Mesothelial cell of epicardium (in vitro differentiated cells): ENCODE data around the gene CDH8. TPM values are rescaled to one million over a fixed set of nuclear protein-coding genes. Genes with fewer than 3 reads are reported as not detected.

Experiments
- DNase-seq, 2 experiments: peaks; one replicate each; pipeline ENCODE4 v3.0.0; 2021; ENCODE audit warnings: low spot score in 2 of 2; ENCODE audit not compliant: unreplicated experiment in 2 of 2
- H3K27ac Mint-ChIP-seq: 2 replicates; pipeline ENCODE4 v1.8.0; 2021; ENCODE audit warnings: mixed read lengths
- H3K27me3 Mint-ChIP-seq: 2 replicates; pipeline ENCODE4 v1.8.0; 2021; ENCODE audit warnings: low read depth, mixed read lengths
- H3K36me3 Mint-ChIP-seq: 2 replicates; pipeline ENCODE4 v1.8.0; 2021; ENCODE audit warnings: mixed read lengths
- H3K4me1 Mint-ChIP-seq: 2 replicates; pipeline ENCODE4 v1.8.0; 2021; ENCODE audit warnings: mixed read lengths
- H3K4me3 Mint-ChIP-seq: 2 replicates; pipeline ENCODE4 v1.8.0; 2021; ENCODE audit warnings: mild to moderate bottlenecking, moderate library complexity, mixed read lengths
- H3K9me3 Mint-ChIP-seq: 2 replicates; pipeline ENCODE4 v1.8.0; 2021; ENCODE audit warnings: mixed read lengths
- total RNA-seq: library from RNA; stranded (reverse); gene quantifications from 3 replicates; pipeline ENCODE4 v1.2.1, GENCODE V29; 2021
- TF ChIP-seq, protein P1 (sequence below): fragments of 200-600 bp; sonication (generic); IDR thresholded peaks from one replicate; pipeline ENCODE4 v1.5.0; 2021; ENCODE audit warnings: antibody characterized with exemption; ENCODE audit not compliant: unreplicated experiment

Gene CDH8
- total RNA-seq, 1 donor from 2014 or later, result 20.2 TPM

- peaks cover 10% of the 10 kb centered on the region for H3K27me3 Mint-ChIP-seq
- H3K4me3 Mint-ChIP-seq, result no peak overlapping the region
- DNase-seq, result no peak
- peaks cover 9% of the 10 kb centered on the region for H3K4me1 Mint-ChIP-seq
- TF ChIP-seq, protein P1, sequence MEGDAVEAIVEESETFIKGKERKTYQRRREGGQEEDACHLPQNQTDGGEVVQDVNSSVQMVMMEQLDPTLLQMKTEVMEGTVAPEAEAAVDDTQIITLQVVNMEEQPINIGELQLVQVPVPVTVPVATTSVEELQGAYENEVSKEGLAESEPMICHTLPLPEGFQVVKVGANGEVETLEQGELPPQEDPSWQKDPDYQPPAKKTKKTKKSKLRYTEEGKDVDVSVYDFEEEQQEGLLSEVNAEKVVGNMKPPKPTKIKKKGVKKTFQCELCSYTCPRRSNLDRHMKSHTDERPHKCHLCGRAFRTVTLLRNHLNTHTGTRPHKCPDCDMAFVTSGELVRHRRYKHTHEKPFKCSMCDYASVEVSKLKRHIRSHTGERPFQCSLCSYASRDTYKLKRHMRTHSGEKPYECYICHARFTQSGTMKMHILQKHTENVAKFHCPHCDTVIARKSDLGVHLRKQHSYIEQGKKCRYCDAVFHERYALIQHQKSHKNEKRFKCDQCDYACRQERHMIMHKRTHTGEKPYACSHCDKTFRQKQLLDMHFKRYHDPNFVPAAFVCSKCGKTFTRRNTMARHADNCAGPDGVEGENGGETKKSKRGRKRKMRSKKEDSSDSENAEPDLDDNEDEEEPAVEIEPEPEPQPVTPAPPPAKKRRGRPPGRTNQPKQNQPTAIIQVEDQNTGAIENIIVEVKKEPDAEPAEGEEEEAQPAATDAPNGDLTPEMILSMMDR, result no peak
- no peak overlapping the region for H3K27ac Mint-ChIP-seq
- no peaks in the 10 kb centered on the region for H3K36me3 Mint-ChIP-seq
- peaks cover 3% of the 10 kb centered on the region for H3K9me3 Mint-ChIP-seq
Observed at GRCh38 chr16:61681124-61681523, 355.1 kb downstream of the CDH8 start.

- Mint-ChIP-seq H3K4me1 (no peaks in the 10 kb centered on the region), H3K36me3 (no peaks in the 10 kb centered on the region), H3K9me3 (peaks cover 11% of the 10 kb centered on the region), H3K27me3 (peaks cover 10% of the 10 kb centered on the region), H3K27ac (no peak overlapping the region), H3K4me3 (no peak overlapping the region)
- TF ChIP-seq, protein P1, result no peak
- no peak for DNase-seq
Observed at GRCh38 chr16:61678182-61678581, 358.1 kb downstream of the CDH8 start.

DNA sequence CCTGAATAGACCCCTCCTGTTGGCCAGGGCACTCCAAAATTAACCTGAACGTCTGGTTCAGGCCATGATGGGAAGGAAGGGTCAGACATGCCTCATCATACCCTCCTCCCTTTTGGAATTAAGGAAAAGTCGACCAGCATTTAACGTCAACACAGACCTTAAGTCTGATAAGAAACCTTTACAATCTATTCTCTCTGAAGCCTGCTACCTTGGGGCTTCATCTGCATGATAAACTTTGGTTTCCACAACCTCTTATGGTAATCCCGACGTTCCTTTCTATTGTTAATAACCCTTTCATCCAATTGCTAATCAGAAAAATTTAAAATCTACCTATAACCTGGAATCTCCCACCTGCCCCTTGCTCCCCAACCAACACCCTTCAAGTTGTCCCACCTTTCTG lies 358.5 kb downstream of the CDH8 start:
- no peaks in the 10 kb centered on the region for H3K36me3 Mint-ChIP-seq
- TF ChIP-seq, protein P1, result no peak
- no peak for DNase-seq
- H3K27me3 Mint-ChIP-seq, result peaks cover 10% of the 10 kb centered on the region
- H3K27ac Mint-ChIP-seq, result no peak overlapping the region
- no peak overlapping the region for H3K4me3 Mint-ChIP-seq
- no peaks in the 10 kb centered on the region for H3K4me1 Mint-ChIP-seq
- H3K9me3 Mint-ChIP-seq, result peaks cover 11% of the 10 kb centered on the region

DNA sequence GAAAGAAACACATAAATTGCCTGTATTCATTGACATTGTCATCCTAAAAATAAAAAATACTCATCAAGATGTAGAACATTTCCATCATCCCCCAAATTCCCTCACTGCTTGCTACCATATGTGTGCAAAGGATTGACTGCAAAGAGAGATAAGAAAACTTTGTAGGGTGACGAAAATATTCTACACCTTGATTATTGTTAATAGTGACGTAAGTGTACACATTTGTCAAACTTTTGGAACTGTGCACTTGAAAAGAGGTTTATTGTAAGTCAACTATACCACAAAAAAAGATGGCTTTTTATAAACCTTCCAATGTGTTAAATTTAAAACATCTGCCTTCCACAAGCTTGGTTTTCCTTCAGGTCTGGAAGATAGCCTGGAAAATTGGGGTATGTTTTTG lies 359.5 kb downstream of the CDH8 start:
- Mint-ChIP-seq H3K4me3 (no peak overlapping the region), H3K9me3 (peaks cover 11% of the 10 kb centered on the region), H3K27ac (no peak overlapping the region), H3K36me3 (no peaks in the 10 kb centered on the region), H3K27me3 (peaks cover 10% of the 10 kb centered on the region), H3K4me1 (no peaks in the 10 kb centered on the region)
- no peak for DNase-seq
- TF ChIP-seq, protein P1, result no peak

GRCh38 chr16:61671161-61671560 lies 365.1 kb downstream of the CDH8 start:
- H3K27me3 Mint-ChIP-seq, result peaks cover 16% of the 10 kb centered on the region
- no peak for DNase-seq
- H3K4me1 Mint-ChIP-seq, result no peaks in the 10 kb centered on the region
- H3K9me3 Mint-ChIP-seq, result peaks cover 8% of the 10 kb centered on the region
- H3K4me3 Mint-ChIP-seq, result no peak overlapping the region
- no peaks in the 10 kb centered on the region for H3K36me3 Mint-ChIP-seq
- no peak overlapping the region for H3K27ac Mint-ChIP-seq
- TF ChIP-seq, protein P1, result no peak

DNA sequence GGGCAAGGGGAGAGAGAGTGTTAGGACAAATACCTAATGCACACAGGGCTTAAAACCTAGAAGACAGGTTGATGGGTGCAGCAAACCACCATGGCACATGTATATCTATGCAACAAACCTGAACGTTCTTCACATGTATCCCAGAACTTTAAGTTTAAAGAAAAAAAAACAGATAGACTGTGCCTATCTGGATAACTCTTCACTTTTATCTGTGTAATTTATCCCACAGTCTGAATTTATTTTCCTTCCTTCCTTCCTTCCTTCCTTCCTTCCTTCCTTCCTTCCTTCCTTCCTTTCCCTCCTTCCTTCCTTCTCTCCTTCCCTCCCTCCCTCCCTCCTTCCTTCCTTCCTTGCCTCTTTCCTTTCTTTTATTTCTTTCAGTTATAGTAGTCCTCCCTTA lies 370.7 kb downstream of the CDH8 start:
- Mint-ChIP-seq H3K4me1 (no peaks in the 10 kb centered on the region), H3K27me3 (peaks cover 17% of the 10 kb centered on the region), H3K9me3 (no peaks in the 10 kb centered on the region), H3K36me3 (no peaks in the 10 kb centered on the region), H3K27ac (no peak overlapping the region), H3K4me3 (no peak overlapping the region)
- TF ChIP-seq, protein P1, result no peak
- no peak for DNase-seq
